ENCODE data around the gene TCL1B. TPM values are rescaled to one million over a fixed set of nuclear protein-coding genes. Genes with fewer than 3 reads are reported as not detected.

The TCL1B gene
- polyA plus RNA-seq, 2 of the 4 experiments (the other 2 are of a cell fraction): not detected

DNA sequence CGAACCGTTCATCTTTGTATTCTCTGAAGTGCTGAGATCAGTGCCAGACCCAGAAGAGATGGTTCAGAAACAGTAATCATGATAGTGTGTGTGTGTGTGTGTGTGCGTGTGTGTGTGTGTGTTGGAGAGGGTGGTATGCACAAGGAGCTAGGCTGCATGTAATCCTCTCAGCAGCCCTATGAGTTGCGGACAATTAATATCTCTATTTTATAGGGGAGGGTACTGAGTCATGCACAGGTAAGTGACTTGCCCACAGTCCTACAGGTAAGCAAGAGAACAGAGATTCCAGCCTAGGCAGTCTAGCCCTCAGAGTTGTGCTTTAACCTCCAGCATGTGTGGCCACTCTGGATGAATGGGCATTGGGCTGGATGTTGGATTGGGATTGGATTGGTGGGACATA lies 55.6 kb downstream of the TCL1B start:
- FAIRE-seq (no peak), ATAC-seq (no peak), DNase-seq (ENCODE audit: low read depth in 1 of 2, low spot score in 1 of 2) (no peak)
- no peak overlapping the region for H3K27ac ChIP-seq
- CTCF ChIA-PET: interaction anchor here (1.4 to 1.8 kb wide), 2 partner anchors 14 to 252 kb away, joined by 3 read pairs; no protein-coding TSS in a partner anchor
- TF ChIP-seq HOXA7 (CRISPR knock-in tag; IDR thresholded peaks at IDR 0.05) (no peak), FOXS1 (CRISPR knock-in tag; IDR thresholded peaks at IDR 0.05) (no peak), HOXB5 (CRISPR knock-in tag; IDR thresholded peaks at IDR 0.05) (no peak), USF2 (IDR thresholded peaks at IDR 0.05) (no peak), CBX8 (IDR thresholded peaks at IDR 0.05) (no peak), ESRRA (IDR thresholded peaks at IDR 0.05; ENCODE audit: borderline replicate concordance, low read length) (no peak), MAZ (IDR thresholded peaks at IDR 0.05; ENCODE audit: borderline replicate concordance, low read depth, low read length) (no peak)
- H3K4me2 ChIP-seq: no peak overlapping the region
- no peak overlapping the region for H3K4me3 ChIP-seq
- POLR2A ChIA-PET: no interaction called here
- no peaks in the 10 kb centered on the region; the same call in 2 of the 3 replicates for H3K9me3 ChIP-seq
- 25% methylated on average over 4 of the region's 4 CpGs for WGBS (ENCODE audit: missing lambda C conversion rate)
- no peaks in the 10 kb centered on the region for H3K4me1 ChIP-seq

Small RNAs within 50 kb of the gene (small RNA-seq; reads per million reads assigned to genes)
- gene RF02193: 0 reads per million in 6 experiments

Other genes with a start within 250 kb of the TCL1B start
- gene SYNE3, start 169.8 kb upstream of the TCL1B start, polyA plus RNA-seq (2011; rRNA removed): 0.08 and 0.19 TPM in 2 replicates
- gene SYNE3, start 169.8 kb upstream of the TCL1B start, polyA plus RNA-seq (2017; fragmentation: RNase III; extraction: RNeasy Plus Mini Kit Qiagen cat#74134 plus additional on column Dnase treatment): 0.04 to 0.05 TPM (median 0.04 TPM) in 3 replicates
- gene GLRX5, start 151.4 kb upstream of the TCL1B start, polyA plus RNA-seq (2011; rRNA removed): 52.8 and 73.2 TPM in 2 replicates
- gene GLRX5, start 151.4 kb upstream of the TCL1B start, polyA plus RNA-seq (2017; fragmentation: RNase III; extraction: RNeasy Plus Mini Kit Qiagen cat#74134 plus additional on column Dnase treatment): 50.9 to 52.8 TPM (median 51.2 TPM) in 3 replicates
- gene TCL1A, start 27.7 kb downstream of the TCL1B start, polyA plus RNA-seq (2011; rRNA removed): not detected in 2 replicates
- gene TCL1A, start 27.7 kb downstream of the TCL1B start, polyA plus RNA-seq (2017; fragmentation: RNase III; extraction: RNeasy Plus Mini Kit Qiagen cat#74134 plus additional on column Dnase treatment): not detected in 3 replicates
- not detected in 2 replicates for gene TUNAR, start 190.4 kb downstream of the TCL1B start, polyA plus RNA-seq (2011; rRNA removed)
- not detected in 3 replicates for gene TUNAR, start 190.4 kb downstream of the TCL1B start, polyA plus RNA-seq (2017; fragmentation: RNase III; extraction: RNeasy Plus Mini Kit Qiagen cat#74134 plus additional on column Dnase treatment)